H9 (cell line): ENCODE results near the gene HLA-DPB1. TPM values are rescaled to one million over a fixed set of nuclear protein-coding genes. Genes with fewer than 3 reads are reported as not detected.

Source experiments
- DNase-seq: peaks from one replicate; pipeline ENCODE4 v3.0.0-alpha.2; 2017
- H2AFZ ChIP-seq: one replicate; pipeline ENCODE4 v1.6.1; 2013; ENCODE audit warnings: mild to moderate bottlenecking, low read length, control low read depth, moderate library complexity
- H2AK5ac ChIP-seq: 2 replicates; pipeline ENCODE4 v1.6.1; 2013; ENCODE audit warnings: low read length, control low read depth, mixed read lengths; ENCODE audit not compliant: insufficient read length
- H2BK120ac ChIP-seq: one replicate; pipeline ENCODE4 v1.6.1; 2013; ENCODE audit warnings: low read depth, mild to moderate bottlenecking, low read length, control low read depth, inconsistent platforms; ENCODE audit not compliant: poor library complexity, severe bottlenecking
- H2BK12ac ChIP-seq: 2 replicates; pipeline ENCODE4 v1.6.1; 2013; ENCODE audit warnings: low read length, control low read depth, mixed read lengths, low read depth; ENCODE audit not compliant: insufficient read length
- H2BK15ac ChIP-seq: 2 replicates; pipeline ENCODE4 v1.6.1; 2013; ENCODE audit warnings: low read depth, low read length, control low read depth
- H2BK20ac ChIP-seq: one replicate; pipeline ENCODE4 v1.6.1; 2013; ENCODE audit warnings: low read depth, mild to moderate bottlenecking, low read length, control low read depth, inconsistent platforms; ENCODE audit not compliant: poor library complexity, severe bottlenecking
- H2BK5ac ChIP-seq: 2 replicates; pipeline ENCODE4 v1.6.1; 2013; ENCODE audit warnings: low read length, control low read depth, mixed read lengths; ENCODE audit not compliant: insufficient read length
- H3K14ac ChIP-seq: 2 replicates; pipeline ENCODE4 v1.6.1; 2013; ENCODE audit warnings: low read length, control low read depth; ENCODE audit not compliant: insufficient read depth
- H3K18ac ChIP-seq: 2 replicates; pipeline ENCODE4 v1.6.1; 2013; ENCODE audit warnings: low read depth, mild to moderate bottlenecking, mixed read lengths, low read length, control low read depth; ENCODE audit not compliant: insufficient read length
- H3K23ac ChIP-seq: 2 replicates; pipeline ENCODE4 v1.6.1; 2013; ENCODE audit warnings: low read length, control low read depth, mixed read lengths, low read depth; ENCODE audit not compliant: insufficient read length
- H3K23me2 ChIP-seq: 2 replicates; pipeline ENCODE4 v1.6.1; 2013; ENCODE audit warnings: low read depth, mild to moderate bottlenecking, mixed read lengths, low read length, control low read depth; ENCODE audit not compliant: insufficient read length, poor library complexity, severe bottlenecking
- H3K27ac ChIP-seq: 2 replicates; pipeline ENCODE4 v1.5.1; 2013; ENCODE audit warnings: low read length, control low read depth, mixed read lengths, low read depth; ENCODE audit not compliant: insufficient read length
- H3K27me3 ChIP-seq: 2 replicates; pipeline ENCODE4 v1.6.1; 2013; ENCODE audit warnings: low read length, control low read depth, inconsistent platforms; ENCODE audit not compliant: insufficient read depth
- H3K4ac ChIP-seq: 2 replicates; pipeline ENCODE4 v1.6.1; 2013; ENCODE audit warnings: low read depth, mild to moderate bottlenecking, control low read depth, inconsistent platforms, low read length, moderate library complexity
- H3K4me1 ChIP-seq: 2 replicates; pipeline ENCODE4 v1.6.1; 2013; ENCODE audit warnings: low read length, control low read depth, inconsistent platforms; ENCODE audit not compliant: insufficient read depth
- H3K4me2 ChIP-seq: 2 replicates; pipeline ENCODE4 v1.6.1; 2013; ENCODE audit warnings: low read length, control low read depth, mixed read lengths; ENCODE audit not compliant: insufficient read length, insufficient read depth
- H3K56ac ChIP-seq: 2 replicates; pipeline ENCODE4 v1.6.1; 2013; ENCODE audit warnings: low read depth, mild to moderate bottlenecking, mixed read lengths, low read length, control low read depth; ENCODE audit not compliant: insufficient read length
- H3K79me1 ChIP-seq: 2 replicates; pipeline ENCODE4 v1.6.1; 2013; ENCODE audit warnings: low read depth, mild to moderate bottlenecking, moderate library complexity, low read length, control low read depth, inconsistent platforms; ENCODE audit not compliant: insufficient read depth, poor library complexity, severe bottlenecking
- H3K79me2 ChIP-seq: 2 replicates; pipeline ENCODE4 v1.6.1; 2013; ENCODE audit warnings: low read length, control low read depth, inconsistent platforms; ENCODE audit not compliant: insufficient read depth
- H3K9ac ChIP-seq: 2 replicates; pipeline ENCODE4 v1.6.1; 2013; ENCODE audit warnings: low read length, control low read depth, mixed read lengths; ENCODE audit not compliant: insufficient read length; ENCODE audit errors: extremely low read depth
- H3K9me3 ChIP-seq: one replicate; pipeline ENCODE4 v1.6.1; 2013; ENCODE audit warnings: low read depth, low read length, inconsistent platforms; ENCODE audit not compliant: control insufficient read depth
- H3T11ph ChIP-seq: one replicate; pipeline ENCODE4 v1.6.1; 2013; ENCODE audit warnings: mild to moderate bottlenecking, low read length, control low read depth, inconsistent platforms
- H4K20me1 ChIP-seq: one replicate; pipeline ENCODE4 v1.6.1; 2013; ENCODE audit not compliant: control insufficient read depth, insufficient read length, insufficient read depth
- H4K5ac ChIP-seq: 2 replicates; pipeline ENCODE4 v1.6.1; 2013; ENCODE audit warnings: low read depth, mild to moderate bottlenecking, mixed read lengths, low read length, control low read depth; ENCODE audit not compliant: insufficient read length
- H4K8ac ChIP-seq: replicated peaks from 2 replicates; pipeline ENCODE4 v1.6.1; 2013; ENCODE audit warnings: low read length, control low read depth, mixed read lengths, low read depth; ENCODE audit not compliant: insufficient read length
- H4K91ac ChIP-seq: 2 replicates; pipeline ENCODE4 v1.6.1; 2013; ENCODE audit warnings: low read depth, mild to moderate bottlenecking, moderate library complexity, mixed read lengths, low read length, control low read depth; ENCODE audit not compliant: insufficient read length
- H3K27ac Mint-ChIP-seq, 3 experiments: 2 replicates in 2 of 3; 3 replicates in 1 of 3; pipeline ENCODE4 v1.8.0; 2020 to 2021; ENCODE audit warnings: mixed read lengths in 3 of 3, mild to moderate bottlenecking in 1 of 3, moderate library complexity in 1 of 3
- H3K27me3 Mint-ChIP-seq: 2 replicates; pipeline ENCODE4 v1.8.0; 2021; ENCODE audit warnings: low read depth, mild to moderate bottlenecking, moderate library complexity, mixed read lengths
- H3K36me3 Mint-ChIP-seq, 3 experiments: 2 replicates in 2 of 3; 3 replicates in 1 of 3; pipeline ENCODE4 v1.8.0; 2020 to 2021; ENCODE audit warnings: low read depth in 3 of 3, mixed read lengths in 3 of 3; ENCODE audit not compliant: insufficient read depth in 1 of 3
- H3K4me1 Mint-ChIP-seq, 2 experiments: 2 replicates each; pipeline ENCODE4 v1.8.0; 2020; ENCODE audit warnings: mixed read lengths in 2 of 2
- H3K4me3 Mint-ChIP-seq, 2 experiments: 2 replicates in 1 of 2; 3 replicates in 1 of 2; pipeline ENCODE4 v1.8.0; 2020 to 2021; ENCODE audit warnings: mild to moderate bottlenecking in 2 of 2, mixed read lengths in 2 of 2, moderate library complexity in 1 of 2
- H3K9me3 Mint-ChIP-seq, 2 experiments: 2 replicates in 1 of 2; 3 replicates in 1 of 2; pipeline ENCODE4 v1.8.0; 2020; ENCODE audit warnings: mild to moderate bottlenecking in 2 of 2, mixed read lengths in 2 of 2, moderate library complexity in 1 of 2
- WGBS: extraction: QIAGEN DNeasy Blood & Tissue Kit; methylation state at CpG from one replicate; pipeline ENCODE4 v1.1.7; 2013; ENCODE audit warnings: missing lambda C conversion rate, low lambda C conversion rate, mixed read lengths; ENCODE audit not compliant: insufficient read length; ENCODE audit errors: extremely low coverage; 5-methylcytosine and 5-hydroxymethylcytosine counted together
- total RNA-seq: library from RNA; stranded (reverse); gene quantifications from 2 replicates; pipeline ENCODE4 v1.2.1, GENCODE V29; 2021
- TF ChIP-seq, protein P1 (sequence below): fragments of 200-600 bp; sonication (generic); conservative IDR thresholded peaks from 3 replicates; pipeline ENCODE4 v1.8.0; 2021; ENCODE audit warnings: antibody characterized with exemption, mild to moderate bottlenecking

HLA-DPB1 gene
- total RNA-seq, 1 experiment from 2014 or later = 23.6 TPM

DNA sequence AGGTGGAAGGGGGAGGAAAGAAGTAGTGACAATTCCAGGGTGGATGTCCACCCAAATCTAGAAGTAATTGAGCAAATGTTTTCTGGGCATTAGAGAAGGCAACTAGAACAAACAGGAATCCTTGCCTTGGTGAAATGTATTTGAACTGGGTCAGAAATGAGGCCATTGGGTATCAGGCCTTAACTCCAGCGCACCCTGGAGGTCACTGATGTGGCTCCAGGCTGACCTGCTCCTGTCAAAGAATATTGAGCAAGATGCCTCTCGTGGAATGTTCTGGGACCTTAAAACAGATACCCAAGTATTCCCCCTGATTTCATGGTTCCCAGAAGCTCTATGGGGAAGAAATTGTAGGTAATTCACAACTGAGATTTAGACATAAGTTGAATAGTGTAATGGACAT, 6.9 kb downstream of the HLA-DPB1 start:
- no peak overlapping the region for H3K23ac ChIP-seq
- H2BK5ac ChIP-seq = no peak overlapping the region
- no peak overlapping the region for H3K4ac ChIP-seq
- TF ChIP-seq, protein P1, sequence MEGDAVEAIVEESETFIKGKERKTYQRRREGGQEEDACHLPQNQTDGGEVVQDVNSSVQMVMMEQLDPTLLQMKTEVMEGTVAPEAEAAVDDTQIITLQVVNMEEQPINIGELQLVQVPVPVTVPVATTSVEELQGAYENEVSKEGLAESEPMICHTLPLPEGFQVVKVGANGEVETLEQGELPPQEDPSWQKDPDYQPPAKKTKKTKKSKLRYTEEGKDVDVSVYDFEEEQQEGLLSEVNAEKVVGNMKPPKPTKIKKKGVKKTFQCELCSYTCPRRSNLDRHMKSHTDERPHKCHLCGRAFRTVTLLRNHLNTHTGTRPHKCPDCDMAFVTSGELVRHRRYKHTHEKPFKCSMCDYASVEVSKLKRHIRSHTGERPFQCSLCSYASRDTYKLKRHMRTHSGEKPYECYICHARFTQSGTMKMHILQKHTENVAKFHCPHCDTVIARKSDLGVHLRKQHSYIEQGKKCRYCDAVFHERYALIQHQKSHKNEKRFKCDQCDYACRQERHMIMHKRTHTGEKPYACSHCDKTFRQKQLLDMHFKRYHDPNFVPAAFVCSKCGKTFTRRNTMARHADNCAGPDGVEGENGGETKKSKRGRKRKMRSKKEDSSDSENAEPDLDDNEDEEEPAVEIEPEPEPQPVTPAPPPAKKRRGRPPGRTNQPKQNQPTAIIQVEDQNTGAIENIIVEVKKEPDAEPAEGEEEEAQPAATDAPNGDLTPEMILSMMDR = peak; percentile 81
- no peak overlapping the region for H3K9ac ChIP-seq
- H2BK120ac ChIP-seq = no peak overlapping the region
- Mint-ChIP-seq H3K36me3 (peaks cover 9 to 41% (median 21%) of the 10 kb centered on the region in 3 experiments; a peak in 6 of 7 replicates), H3K27me3 (peaks cover 14% of the 10 kb centered on the region), H3K9me3 (peaks cover 0 to 6% of the 10 kb centered on the region in 2 experiments; a peak in 2 of 5 replicates), H3K4me1 (peaks cover 26 to 29% of the 10 kb centered on the region in 2 experiments), H3K27ac (no peak overlapping the region), H3K4me3 (peak overlapping the region; percentile 16 to 41; a peak in 4 of 5 replicates)
- H3K79me1 ChIP-seq = no peaks in the 10 kb centered on the region
- no peak overlapping the region for H3K56ac ChIP-seq
- no peaks in the 10 kb centered on the region; the same call in 1 of the 2 replicates for H3K27me3 ChIP-seq
- H3K27ac ChIP-seq = no peak overlapping the region
- H4K20me1 ChIP-seq = no peaks in the 10 kb centered on the region
- DNase-seq = peak; percentile 72
- no peaks in the 10 kb centered on the region for H3K79me2 ChIP-seq
- no peak overlapping the region for H3K14ac ChIP-seq
- H3T11ph ChIP-seq = no peak overlapping the region
- H2AK5ac ChIP-seq = no peak overlapping the region
- H3K9me3 ChIP-seq = no peaks in the 10 kb centered on the region
- no peak overlapping the region for H2AFZ ChIP-seq
- no peak overlapping the region for H2BK15ac ChIP-seq
- no peak overlapping the region for H3K4me2 ChIP-seq
- H4K8ac ChIP-seq = no peak overlapping the region
- no peak overlapping the region for H4K5ac ChIP-seq
- H3K18ac ChIP-seq = no peak overlapping the region
- H3K4me1 ChIP-seq = peaks cover 5% of the 10 kb centered on the region; the same call in 1 of the 2 replicates
- no CpG with 5 or more reads among the region's 2 CpGs for WGBS
- H2BK20ac ChIP-seq = no peak overlapping the region
- no peak overlapping the region for H2BK12ac ChIP-seq
- H3K23me2 ChIP-seq = peaks cover 11% of the 10 kb centered on the region
- no peak overlapping the region for H4K91ac ChIP-seq
